ENCODE results near the gene ELOB.

- TF ChIP-seq CTCF (IDR thresholded peaks at IDR 0.05) (no peak), POLR2A (IDR thresholded peaks at IDR 0.05) (no peak)
These were observed 29.2 kb upstream of the ELOB start for GRCh38 chr16:2806286-2806685.
